H1 (cell line): ENCODE measurements around the gene SOD2.

Experiments used
- BRCA1 ChIP-seq: IDR thresholded peaks from 2 replicates; pipeline ENCODE4 v1.6.1; 2012; ENCODE audit warnings: low read depth, low read length, improper control_type of control experiment
- CTCF ChIP-seq, 3 experiments: IDR thresholded peaks; 1 replicate in 2 of 3; 2 replicates in 1 of 3; pipeline versions ENCODE4 v1.5.1 to v1.6.1; 2011; ENCODE audit warnings: low read length in 3 of 3, mild to moderate bottlenecking in 3 of 3, inconsistent platforms in 2 of 3, low read depth in 1 of 3, moderate library complexity in 1 of 3; ENCODE audit not compliant: insufficient read depth in 1 of 3; ENCODE audit errors: control extremely low read depth in 1 of 3
- EP300 ChIP-seq, 2 experiments: IDR thresholded peaks; 1 replicate in 1 of 2; 2 replicates in 1 of 2; pipeline ENCODE4 v1.6.1; 2011 to 2012; ENCODE audit warnings: low read depth in 2 of 2, low read length in 2 of 2, mild to moderate bottlenecking in 2 of 2, borderline replicate concordance in 1 of 2, inconsistent platforms in 1 of 2, moderate library complexity in 1 of 2
- RFX5 ChIP-seq: IDR thresholded peaks from 2 replicates; pipeline ENCODE4 v1.6.1; 2011; ENCODE audit warnings: low read depth, low read length, improper control_type of control experiment, borderline replicate concordance
- YY1 ChIP-seq: IDR thresholded peaks from 2 replicates; pipeline ENCODE4 v1.6.1; 2011; ENCODE audit warnings: low read depth, mild to moderate bottlenecking, low read length

DNA sequence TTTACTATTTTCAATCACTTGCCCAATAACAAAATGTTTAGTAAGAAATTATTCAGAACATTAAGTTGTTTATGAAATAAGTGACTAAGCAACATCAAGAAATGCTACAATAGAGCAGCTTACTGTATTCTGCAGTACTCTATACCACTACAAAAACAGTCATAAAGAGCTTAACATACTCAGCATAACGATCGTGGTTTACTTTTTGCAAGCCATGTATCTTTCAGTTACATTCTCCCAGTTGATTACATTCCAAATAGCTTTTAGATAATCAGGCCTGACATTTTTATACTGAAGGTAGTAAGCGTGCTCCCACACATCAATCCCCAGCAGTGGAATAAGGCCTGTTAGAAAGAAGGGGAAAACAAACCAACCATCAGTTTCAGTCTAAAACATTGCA, 10.7 kb downstream of the SOD2 start:
- no peak for TF ChIP-seq YY1
- no peak for TF ChIP-seq EP300 (IDR thresholded peaks at IDR 0.05; ENCODE audit: borderline replicate concordance in 1 of 2, low read depth in 2 of 2, low read length in 2 of 2)
- TF ChIP-seq CTCF (IDR thresholded peaks at IDR 0.05; ENCODE audit: control extremely low read depth in 1 of 3, insufficient read depth in 1 of 3, low read depth in 1 of 3, low read length in 3 of 3), result no peak
- TF ChIP-seq RFX5, result no peak
- no peak for TF ChIP-seq BRCA1
